HFFc6 (cell line): ENCODE data around the gene POMGNT2. TPM values are rescaled to one million over a fixed set of nuclear protein-coding genes. Genes with fewer than 3 reads are reported as not detected.

Experiments
- DNase-seq: peaks from one replicate; pipeline ENCODE4 v3.0.0-alpha.2; 2018
- H3K27ac Mint-ChIP-seq: 2 replicates; pipeline ENCODE4 v1.8.0; 2020; ENCODE audit warnings: mild to moderate bottlenecking, mixed read lengths
- H3K27me3 Mint-ChIP-seq: 2 replicates; pipeline ENCODE4 v1.8.0; 2021; ENCODE audit warnings: mild to moderate bottlenecking, moderate library complexity, mixed read lengths; ENCODE audit not compliant: insufficient read depth
- H3K36me3 Mint-ChIP-seq: 2 replicates; pipeline ENCODE4 v1.8.0; 2021; ENCODE audit warnings: low read depth, mixed read lengths
- H3K4me1 Mint-ChIP-seq: 2 replicates; pipeline ENCODE4 v1.8.0; 2020; ENCODE audit warnings: low read depth, mixed read lengths
- H3K4me3 Mint-ChIP-seq: 2 replicates; pipeline ENCODE4 v1.8.0; 2020; ENCODE audit warnings: mild to moderate bottlenecking, moderate library complexity, mixed read lengths
- H3K9me3 Mint-ChIP-seq: 2 replicates; pipeline ENCODE4 v1.8.0; 2020; ENCODE audit warnings: mild to moderate bottlenecking, mixed read lengths
- total RNA-seq, 6 experiments: library from RNA; stranded (reverse); fragmentation: NEBNext Ultra II Directional; extraction: Animal tissue kit (Norgen Biotek cat#: 25700); gene quantifications; 2 replicates in 1 of 6; 3 replicates in 5 of 6; pipeline ENCODE4 v1.2.3, GENCODE V29; 2021
- TF ChIP-seq, protein P1 (sequence below): fragments of 200-600 bp; sonication (generic); IDR thresholded peaks from 2 replicates; pipeline ENCODE4 v1.5.0; 2021; ENCODE audit warnings: antibody characterized with exemption, mild to moderate bottlenecking

Gene POMGNT2
- total RNA-seq, 6 experiments from 2014 or later: 6.7 to 10.4 (median 8.2) TPM

DNA sequence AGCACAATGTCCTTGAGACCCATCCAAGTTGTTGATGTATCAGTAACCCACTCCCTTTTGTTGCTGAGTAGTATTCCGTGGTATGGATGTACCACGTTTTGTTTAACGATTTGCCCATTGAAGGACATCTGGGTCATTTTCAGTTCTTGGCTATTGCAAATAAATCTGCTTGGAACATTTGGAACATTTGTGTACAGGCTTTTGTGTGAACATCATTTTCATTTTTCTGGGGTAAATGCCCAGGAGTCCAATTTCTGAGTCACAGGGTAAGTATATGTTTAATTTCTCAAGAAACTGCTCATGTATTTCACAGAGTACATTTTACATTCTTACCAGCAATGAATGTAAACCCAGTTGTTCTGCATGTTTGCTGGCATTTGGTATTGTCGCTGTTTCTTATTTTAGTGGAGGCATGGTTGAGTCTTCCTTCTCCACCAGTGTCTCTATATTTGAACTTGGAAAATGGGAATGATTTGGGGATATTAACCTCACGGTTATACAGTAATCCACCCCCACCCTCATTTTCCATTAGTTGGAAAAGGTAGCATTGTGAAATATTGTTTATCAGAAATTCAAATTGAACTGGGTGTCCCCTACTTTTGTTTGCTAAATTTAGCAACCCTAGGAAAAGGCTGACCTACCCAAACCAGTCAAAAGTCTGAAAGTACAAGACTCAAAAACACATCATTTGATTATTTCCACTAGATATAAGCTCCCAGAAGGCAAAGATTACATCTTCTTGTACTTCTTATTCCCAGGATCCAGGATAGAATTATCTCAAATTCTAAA is 30.8 kb downstream of the POMGNT2 start:
- Mint-ChIP-seq H3K27me3 (peaks cover 10% of the 10 kb centered on the region), H3K36me3 (peaks cover 3% of the 10 kb centered on the region; the same call in 1 of the 2 replicates), H3K27ac (no peak overlapping the region), H3K9me3 (no peaks in the 10 kb centered on the region), H3K4me3 (no peak overlapping the region), H3K4me1 (no peaks in the 10 kb centered on the region)
- TF ChIP-seq, protein P1, sequence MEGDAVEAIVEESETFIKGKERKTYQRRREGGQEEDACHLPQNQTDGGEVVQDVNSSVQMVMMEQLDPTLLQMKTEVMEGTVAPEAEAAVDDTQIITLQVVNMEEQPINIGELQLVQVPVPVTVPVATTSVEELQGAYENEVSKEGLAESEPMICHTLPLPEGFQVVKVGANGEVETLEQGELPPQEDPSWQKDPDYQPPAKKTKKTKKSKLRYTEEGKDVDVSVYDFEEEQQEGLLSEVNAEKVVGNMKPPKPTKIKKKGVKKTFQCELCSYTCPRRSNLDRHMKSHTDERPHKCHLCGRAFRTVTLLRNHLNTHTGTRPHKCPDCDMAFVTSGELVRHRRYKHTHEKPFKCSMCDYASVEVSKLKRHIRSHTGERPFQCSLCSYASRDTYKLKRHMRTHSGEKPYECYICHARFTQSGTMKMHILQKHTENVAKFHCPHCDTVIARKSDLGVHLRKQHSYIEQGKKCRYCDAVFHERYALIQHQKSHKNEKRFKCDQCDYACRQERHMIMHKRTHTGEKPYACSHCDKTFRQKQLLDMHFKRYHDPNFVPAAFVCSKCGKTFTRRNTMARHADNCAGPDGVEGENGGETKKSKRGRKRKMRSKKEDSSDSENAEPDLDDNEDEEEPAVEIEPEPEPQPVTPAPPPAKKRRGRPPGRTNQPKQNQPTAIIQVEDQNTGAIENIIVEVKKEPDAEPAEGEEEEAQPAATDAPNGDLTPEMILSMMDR: no peak
- no peak for DNase-seq

DNA sequence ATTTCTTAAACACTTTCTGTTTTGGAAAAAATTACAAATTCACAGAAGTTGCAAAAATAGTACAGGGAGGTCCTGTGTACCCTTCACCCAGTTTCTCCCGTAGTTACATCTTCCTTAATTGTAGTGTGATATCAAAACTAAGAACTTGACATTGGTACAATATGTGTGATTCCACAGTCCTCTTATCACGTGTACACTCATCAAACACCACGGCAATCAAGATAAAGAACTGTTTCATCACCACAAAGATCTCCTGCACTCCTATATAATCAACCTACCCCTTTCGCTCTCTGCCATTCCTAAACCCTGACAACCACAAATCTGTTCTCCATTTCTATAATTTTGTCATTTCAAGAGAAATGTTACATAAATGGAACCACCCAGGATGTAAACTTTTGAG is 31.4 kb downstream of the POMGNT2 start:
- H3K9me3 Mint-ChIP-seq: no peaks in the 10 kb centered on the region
- no peaks in the 10 kb centered on the region for H3K36me3 Mint-ChIP-seq
- H3K4me3 Mint-ChIP-seq: no peak overlapping the region
- H3K27me3 Mint-ChIP-seq: peaks cover 10% of the 10 kb centered on the region
- H3K4me1 Mint-ChIP-seq: no peaks in the 10 kb centered on the region
- TF ChIP-seq, protein P1: no peak
- DNase-seq: no peak
- no peak overlapping the region for H3K27ac Mint-ChIP-seq

DNA sequence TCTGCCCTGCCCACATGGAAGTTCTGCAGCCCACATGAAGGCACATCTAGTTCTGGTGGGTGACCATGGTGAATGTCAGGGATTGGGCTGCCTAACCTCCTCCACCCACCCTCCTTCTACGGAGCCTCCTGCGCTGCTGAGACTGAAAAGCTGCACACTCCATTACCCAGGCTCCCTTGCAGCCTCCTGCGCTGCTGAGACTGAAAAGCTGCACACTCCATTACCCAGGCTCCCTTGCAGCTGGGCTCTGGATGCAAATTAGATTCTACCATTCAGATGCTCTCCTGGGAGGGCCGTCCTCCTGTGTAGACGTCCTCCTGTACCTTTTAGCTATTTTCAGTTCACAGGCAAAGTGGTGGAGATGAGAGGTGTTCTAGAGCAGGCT is 32.1 kb downstream of the POMGNT2 start:
- Mint-ChIP-seq H3K27ac (no peak overlapping the region), H3K36me3 (no peaks in the 10 kb centered on the region), H3K4me1 (no peaks in the 10 kb centered on the region), H3K9me3 (no peaks in the 10 kb centered on the region), H3K4me3 (no peak overlapping the region), H3K27me3 (peaks cover 10% of the 10 kb centered on the region)
- DNase-seq: no peak
- TF ChIP-seq, protein P1: no peak

DNA sequence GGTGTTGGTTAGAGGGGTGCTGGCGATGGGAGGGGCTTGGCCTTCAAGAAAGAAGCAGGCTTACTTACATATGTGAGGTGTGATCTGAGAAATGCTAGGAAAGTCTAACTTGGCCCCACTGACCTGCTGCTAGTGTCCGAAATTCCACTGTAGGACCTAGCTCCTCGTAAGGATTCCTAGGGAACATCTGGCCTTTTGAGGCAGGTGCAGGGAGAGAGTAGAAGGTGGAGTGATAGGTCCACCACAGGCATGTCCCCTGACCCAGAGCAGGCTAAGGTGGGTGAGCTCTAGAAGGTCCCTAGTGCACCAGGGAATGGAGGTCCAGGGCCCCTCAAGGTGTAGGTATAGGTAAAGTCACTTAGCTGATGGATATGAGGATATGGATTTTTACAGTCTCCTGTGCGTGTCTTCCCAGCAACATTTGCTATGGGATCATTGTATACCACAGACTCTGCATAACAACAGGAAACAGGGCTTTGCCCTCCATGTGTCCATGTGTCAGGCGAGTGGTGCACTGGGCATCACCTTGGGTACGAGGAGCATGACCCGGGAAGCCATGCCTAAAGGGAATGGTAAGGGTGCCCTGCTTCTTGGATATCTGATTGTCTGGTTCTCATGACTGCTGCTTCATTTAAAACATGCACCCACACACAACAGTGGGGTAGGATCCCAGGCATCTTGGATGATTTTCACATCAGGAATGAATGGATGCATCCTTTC is 32.6 kb downstream of the POMGNT2 start:
- Mint-ChIP-seq H3K9me3 (no peaks in the 10 kb centered on the region), H3K27ac (no peak overlapping the region), H3K4me3 (no peak overlapping the region; the same call in 1 of the 2 replicates), H3K36me3 (no peaks in the 10 kb centered on the region), H3K4me1 (no peaks in the 10 kb centered on the region), H3K27me3 (peaks cover 8% of the 10 kb centered on the region)
- no peak for DNase-seq
- TF ChIP-seq, protein P1: no peak

DNA sequence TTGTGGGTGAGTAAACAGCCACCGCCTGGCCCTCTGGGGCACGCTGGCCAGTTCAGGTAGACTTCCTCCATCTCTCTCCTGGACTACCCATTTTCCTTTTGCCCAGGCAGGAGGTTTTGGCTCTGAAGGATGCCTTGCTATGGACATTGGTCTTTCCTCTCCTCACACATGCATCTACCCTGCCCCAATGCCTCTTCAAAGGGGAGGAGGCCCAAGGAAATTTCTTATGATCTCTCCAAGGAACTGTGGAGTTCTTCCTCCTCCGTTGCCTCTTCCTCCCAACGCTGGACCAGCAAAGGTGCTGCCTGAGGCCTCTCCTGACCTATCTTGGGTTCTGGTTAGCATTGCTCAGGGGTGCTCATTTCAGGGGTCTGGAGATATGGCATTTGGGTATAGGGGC is 33.5 kb downstream of the POMGNT2 start:
- Mint-ChIP-seq H3K27ac (no peak overlapping the region), H3K4me1 (no peaks in the 10 kb centered on the region), H3K4me3 (no peak overlapping the region), H3K9me3 (no peaks in the 10 kb centered on the region), H3K27me3 (peaks cover 8% of the 10 kb centered on the region), H3K36me3 (no peaks in the 10 kb centered on the region)
- no peak for DNase-seq
- TF ChIP-seq, protein P1: no peak
